Sigmoid colon (tissue), 3 donors: ENCODE measurements around the gene KLHL8.

Experiments
- CTCF ChIP-seq, 4 experiments: fragments of 450-650 bp in 3 of 4; fragments of 200-600 bp in 1 of 4; IDR thresholded peaks; one replicate each; pipeline ENCODE4 v1.5.1; 2016 to 2019; ENCODE audit warnings: antibody characterized with exemption in 4 of 4, mild to moderate bottlenecking in 3 of 4, moderate library complexity in 2 of 4
- POLR2A ChIP-seq, 2 donors: fragments of 450-650 bp; IDR thresholded peaks; one replicate each; pipeline ENCODE4 v1.6.1; 2016; ENCODE audit warnings: antibody characterized with exemption in 2 of 2, mild to moderate bottlenecking in 2 of 2, moderate library complexity in 2 of 2

DNA sequence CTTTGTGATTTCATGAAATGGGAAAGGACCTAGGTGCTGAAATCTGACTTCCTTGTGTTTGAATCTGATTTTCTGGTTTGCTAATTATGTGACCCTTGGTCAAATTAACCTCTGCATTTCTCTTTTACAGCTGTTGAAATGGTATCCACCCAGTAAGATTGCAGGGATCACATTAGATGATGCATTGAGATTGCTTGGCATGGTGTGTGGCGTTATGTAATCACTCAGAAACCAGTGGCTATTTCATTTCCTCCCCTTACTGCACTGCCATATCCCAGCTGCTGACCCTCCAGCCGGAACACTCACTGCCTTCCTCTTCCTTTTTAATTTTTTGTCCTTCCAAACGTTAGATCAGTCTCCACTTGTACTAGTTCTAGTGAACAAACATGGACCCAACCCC lies 79.0 kb downstream of the KLHL8 start:
- TF ChIP-seq CTCF (IDR thresholded peaks at IDR 0.05) (no peak), POLR2A (IDR thresholded peaks at IDR 0.05) (no peak)
